NCI-H524 treated with DMSO at 0.1 percent for 48 hours (cell line): Measurements from ENCODE around the gene INPP5B.
"Not testable (repeated sequence)": the region's sequence is repeated elsewhere in the genome, so short reads cannot be mapped to it uniquely, and the experiment has no call there.

Experiments used
- DNase-seq: peaks from one replicate; lab custom pipeline; 2025; lab: John Stamatoyannopoulos, UW

INPP5B gene

DNA sequence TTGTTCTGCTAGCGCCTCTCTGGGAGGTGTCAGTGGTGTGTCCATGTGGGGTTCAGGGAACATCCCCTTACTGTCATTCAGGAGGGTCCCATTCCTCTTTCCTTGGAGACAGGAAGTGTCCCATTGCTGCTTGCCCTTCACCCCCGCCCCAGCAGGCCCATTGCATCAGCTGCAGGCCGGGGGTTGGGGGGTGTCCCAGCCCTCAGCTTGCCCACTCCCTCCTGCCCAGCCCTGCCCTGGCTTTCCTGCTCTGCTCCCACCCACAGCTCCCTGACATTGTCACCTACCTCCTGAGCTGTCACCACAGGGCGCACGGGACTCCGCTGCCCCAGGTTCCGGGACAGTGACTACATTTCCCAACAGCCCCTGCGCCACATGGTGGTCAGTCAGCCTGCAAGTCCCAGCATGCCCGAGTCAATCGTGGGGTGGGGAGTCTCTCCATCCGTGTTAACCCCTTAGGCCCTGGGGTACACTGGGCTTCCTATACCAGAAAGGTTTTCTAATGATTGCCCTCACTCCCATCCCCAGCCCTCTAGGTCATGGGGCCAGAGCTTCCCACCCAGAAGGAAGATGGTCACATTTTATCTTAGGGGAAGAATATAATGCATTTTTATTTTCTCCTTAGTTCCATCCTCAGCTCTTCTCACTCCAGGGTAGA lies at the start of gene INPP5B:
Gene INPP5B (minus strand): TSS at position 351 of the 658 bp plus-strand sequence. CDS start 745 bp downstream, outside the sequence.
- DNase-seq = no peak

DNA sequence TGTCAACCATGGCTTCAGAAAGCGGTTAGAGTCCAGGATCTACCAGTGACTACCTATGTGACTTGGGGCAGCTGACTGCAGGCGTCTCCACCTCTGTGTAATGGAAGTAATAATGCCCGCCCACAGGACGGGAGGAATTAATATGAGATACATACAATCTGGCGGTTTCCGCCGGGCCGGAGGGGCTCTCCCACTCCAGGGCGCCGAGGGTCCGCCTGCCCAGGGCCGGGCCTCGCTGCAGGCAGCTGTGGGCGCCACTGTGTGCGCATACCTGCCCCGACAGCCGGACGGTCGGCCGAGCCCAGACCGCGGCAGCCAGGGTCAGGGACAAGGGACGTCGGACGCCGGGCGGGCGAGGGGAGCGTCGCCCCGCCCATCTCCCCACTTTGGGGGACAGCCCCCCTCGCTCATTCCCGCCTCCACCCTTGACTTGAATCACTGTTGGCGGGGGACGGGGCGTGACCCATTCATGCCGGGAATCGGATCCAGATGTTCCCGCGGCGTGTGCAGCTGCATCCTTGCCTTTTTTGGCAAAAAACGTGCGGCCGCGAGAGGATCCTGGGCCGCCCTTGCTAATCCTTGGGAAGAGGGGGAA lies 49.0 kb upstream of the INPP5B start:
- no peak for DNase-seq

DNA sequence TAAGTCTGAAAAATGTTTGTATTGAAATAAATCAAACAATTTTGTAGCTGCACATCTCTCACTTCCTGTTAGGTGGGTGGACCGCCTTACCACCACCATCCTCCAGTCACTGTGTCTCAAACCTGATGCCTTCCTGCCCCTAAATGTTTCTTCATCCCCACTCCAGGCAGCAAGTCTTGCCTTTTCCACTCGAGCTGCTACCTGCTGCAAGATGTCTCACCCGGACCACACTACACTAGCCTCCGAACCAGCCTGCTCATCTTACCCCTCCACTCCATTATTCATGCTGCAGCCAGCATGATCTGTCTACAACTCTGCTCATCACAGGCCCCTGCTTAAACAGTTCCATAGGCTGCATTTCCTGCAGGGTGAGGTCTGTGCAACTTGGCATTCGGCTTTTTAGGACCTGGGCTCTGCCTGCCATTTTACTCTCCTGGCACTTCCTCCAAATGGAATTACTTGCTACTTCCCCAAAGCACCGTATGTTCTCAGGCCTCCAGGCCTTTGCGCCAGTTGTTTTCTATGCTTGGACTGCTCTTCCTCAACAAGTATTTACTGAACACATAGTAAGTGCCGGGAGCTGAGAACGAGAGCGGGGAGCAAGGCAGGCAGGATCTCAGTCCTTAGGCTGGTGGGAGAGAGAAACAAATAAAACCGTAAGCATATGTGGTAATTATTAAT lies 48.2 kb upstream of the INPP5B start:
- DNase-seq = no peak

DNA sequence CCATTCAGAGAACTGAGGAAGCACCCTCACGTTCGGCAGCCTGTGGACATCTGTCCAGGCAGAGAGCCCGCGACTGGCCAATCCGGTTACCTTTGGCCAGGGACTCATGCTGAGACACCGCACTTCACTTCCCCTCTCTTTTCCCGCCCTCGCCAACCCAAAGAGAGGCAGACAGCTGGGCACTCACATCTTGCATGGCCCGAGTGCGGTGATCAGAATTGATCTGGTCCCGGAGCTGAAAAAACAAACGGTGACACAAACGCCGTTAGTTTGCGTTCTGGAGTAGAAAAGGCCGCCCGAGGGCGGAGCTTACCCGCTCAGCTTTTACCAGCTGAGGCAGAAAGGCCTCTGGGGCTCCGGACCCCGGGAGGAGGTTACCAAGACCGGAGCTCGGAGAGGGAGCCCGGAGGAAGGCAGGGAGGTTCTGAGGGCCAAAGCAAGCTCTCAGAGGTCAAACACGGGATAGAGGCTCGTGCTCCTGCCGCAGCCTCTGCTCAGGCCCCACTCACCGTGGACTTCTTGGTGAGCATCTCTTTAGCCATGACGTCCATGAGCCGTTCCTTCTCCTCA lies 42.6 kb upstream of the INPP5B start:
- DNase-seq = no peak

DNA sequence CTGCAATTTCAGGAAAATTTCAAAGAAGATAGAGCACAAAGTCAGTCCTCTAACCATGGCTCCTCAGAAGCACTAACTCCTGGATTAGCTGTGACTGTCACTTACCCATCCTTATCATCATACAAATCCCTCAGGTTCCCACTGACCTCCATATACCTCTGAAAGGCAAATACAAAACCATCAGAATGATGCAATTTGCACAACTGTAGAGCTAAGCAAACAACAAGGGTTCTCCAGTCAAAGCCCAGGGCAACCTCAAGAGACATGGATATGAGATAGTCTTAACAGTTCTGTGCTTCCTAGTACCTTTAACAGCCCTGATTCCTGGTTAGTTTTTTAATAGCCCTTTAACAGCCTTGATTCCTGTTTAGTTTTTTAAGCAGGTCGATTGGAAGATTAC lies 40.8 kb upstream of the INPP5B start:
- no peak for DNase-seq

DNA sequence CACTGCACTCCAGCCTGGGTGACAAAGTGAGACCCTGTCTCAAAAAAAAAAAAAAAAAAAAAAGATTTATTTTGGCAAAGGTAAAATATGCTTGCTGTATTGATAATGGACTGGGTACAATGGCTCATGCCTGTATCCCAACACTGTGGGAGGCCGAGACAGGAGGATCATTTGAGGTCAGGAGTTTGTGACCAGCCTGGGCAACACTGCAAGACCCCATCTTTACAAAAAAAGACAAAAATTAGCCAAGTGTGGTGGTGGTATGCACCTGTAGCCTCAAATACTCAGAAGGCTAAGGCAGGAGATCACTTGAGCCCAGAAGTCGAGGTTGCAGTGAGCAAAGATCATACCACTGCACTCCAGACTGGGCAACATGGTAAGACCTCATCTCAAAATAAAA lies 36.7 kb upstream of the INPP5B start:
- no peak for DNase-seq

DNA sequence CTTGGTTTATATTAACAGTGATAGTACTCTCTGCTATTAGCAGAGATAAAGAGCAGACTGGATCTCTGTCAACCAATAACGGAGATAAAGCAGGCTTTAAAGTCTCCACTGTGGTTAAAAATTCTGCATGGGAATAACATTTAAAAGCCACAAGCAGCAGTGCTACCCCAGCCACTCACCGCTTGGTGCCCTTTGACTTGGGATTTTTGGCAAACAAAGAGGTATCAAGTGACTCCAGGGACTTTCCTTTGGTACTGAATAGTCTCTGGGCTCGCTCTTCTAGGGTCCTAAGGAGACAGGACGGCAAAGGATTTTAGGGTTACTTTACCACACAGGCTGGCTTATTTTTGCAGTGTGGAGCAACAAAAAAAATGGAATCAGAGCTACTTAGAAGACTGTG lies 31.7 kb upstream of the INPP5B start:
- no peak for DNase-seq

DNA sequence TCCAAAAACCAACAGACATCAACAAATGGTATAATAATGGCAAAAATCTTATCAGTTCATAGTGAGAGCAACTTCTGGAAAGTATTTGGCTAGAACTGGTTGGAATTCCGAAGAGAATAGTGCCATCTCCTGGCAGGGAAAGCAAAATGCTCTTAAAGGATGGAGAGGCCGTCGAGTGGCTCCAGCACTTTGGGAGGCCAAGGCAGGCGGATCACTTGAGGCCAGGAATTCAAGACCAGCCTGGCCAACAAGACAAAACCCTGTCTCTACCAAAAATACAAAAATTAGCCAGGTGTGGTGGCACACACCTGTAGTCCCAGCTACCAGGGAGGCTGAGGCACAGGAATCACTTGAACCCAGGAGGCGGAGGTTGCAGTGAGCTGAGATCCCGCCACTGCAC lies 28.2 kb upstream of the INPP5B start:
- DNase-seq = not testable (repeated sequence)

DNA sequence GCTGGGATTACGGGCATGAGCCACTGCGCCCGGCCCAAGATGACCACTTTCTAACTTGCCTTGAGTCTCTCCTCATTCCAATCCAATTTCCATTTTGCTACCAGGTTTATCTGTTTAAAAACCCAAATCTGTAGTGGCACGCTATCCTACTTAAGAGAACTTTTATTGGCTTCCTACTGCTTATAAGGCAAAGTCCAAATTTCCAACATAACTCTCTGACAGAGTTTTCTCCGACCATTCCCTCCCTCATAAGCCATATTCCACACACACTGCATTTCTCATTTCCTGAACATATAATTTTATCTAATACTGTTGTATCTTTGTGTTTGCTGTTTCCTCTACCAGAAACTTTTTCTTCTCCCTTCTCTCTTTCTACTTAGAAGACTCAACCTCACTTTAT lies 27.7 kb upstream of the INPP5B start:
- no peak for DNase-seq

DNA sequence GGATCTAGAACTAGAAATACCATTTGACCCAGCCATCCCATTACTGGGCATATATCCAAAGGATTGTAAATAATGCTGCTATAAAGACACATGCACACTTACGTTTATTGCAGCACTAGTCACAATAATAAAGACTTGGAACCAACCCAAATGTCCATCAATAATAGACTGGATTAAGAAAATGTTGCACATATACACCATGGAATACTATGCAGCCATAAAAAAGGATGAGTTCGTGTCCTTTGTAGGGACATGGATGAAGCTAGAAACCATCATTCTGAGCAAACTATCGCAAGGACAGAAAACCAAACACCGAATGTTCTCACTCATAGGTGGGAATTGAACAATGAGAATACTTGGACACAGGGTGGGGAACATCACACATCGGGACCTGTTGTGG lies 26.8 kb upstream of the INPP5B start:
- DNase-seq = not testable (repeated sequence)

DNA sequence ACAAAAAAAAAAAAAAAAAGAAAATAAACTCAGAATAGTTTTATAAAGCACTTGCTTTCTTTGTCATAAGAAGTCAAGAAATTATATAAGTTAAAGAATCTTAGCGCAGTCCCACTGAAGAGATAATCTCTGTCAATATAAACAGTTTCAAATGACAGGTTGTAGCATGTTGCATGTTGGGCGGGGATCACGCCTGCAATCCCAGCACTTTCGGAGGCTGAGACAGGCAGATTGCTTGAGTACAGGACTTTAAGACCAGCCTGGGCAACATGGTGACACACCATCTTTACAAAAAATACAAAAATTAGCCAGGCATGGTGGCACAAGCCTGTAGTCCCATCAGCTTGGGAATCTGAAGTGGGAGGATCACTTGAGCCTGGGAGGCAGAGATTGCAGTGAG lies 18.4 kb upstream of the INPP5B start:
- no peak for DNase-seq

DNA sequence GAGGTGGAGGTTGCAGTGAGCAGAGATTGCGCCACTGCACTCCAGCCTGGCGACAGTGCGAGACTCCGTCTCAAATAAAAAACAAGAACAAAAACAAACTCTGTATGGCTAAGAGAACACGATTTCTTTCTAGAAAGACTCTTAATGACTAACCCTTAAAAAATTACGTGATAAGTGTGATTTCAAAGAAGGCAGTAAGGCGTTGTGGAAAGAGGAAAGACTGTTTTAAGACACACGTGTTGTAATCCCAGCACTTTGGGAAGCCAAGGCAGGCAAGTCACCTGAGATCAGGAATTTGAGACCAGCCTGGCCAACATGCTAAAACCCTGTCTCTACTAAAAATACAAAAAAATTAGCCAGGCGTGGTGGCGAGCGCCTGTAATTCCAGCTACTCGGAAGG lies 17.3 kb upstream of the INPP5B start:
- DNase-seq = not testable (repeated sequence)

DNA sequence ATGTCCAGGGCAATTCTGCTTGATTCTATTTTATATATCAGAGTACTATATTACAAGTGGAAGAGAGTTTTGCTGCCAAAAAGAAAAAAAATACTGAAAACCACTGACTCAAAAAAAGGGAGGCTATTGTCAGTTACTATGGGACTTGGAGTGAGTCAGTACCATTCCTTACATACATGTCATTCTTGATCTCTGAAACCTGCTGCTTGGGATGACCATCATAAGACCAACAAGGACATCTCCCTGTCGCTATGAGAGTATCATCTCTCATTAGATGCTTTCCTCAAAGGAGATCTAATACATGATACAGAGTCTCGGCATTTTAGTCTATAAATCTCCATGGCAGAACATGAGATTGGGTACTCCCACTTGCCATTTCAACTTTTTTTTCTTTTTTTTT lies 11.8 kb upstream of the INPP5B start:
- no peak for DNase-seq

DNA sequence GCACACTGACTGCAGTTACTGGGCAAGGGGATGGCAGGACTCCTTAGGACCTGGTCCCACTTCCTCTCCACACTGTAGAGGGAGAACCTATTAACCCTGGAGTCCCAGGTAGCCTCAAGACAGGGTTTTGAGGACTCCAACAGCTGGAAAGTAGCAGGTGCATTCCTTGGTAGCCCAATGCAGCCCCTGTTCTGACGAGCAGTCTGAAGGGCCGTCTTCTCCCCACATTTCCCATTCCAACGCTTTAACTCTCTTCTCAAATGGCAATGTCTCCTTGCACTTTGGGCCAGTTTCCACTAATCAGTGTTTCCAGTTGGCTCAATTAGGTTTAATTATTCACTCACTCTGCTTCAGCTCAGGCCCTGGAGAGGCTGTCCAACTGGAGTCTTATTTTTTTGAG lies 8.8 kb upstream of the INPP5B start:
- no peak for DNase-seq

DNA sequence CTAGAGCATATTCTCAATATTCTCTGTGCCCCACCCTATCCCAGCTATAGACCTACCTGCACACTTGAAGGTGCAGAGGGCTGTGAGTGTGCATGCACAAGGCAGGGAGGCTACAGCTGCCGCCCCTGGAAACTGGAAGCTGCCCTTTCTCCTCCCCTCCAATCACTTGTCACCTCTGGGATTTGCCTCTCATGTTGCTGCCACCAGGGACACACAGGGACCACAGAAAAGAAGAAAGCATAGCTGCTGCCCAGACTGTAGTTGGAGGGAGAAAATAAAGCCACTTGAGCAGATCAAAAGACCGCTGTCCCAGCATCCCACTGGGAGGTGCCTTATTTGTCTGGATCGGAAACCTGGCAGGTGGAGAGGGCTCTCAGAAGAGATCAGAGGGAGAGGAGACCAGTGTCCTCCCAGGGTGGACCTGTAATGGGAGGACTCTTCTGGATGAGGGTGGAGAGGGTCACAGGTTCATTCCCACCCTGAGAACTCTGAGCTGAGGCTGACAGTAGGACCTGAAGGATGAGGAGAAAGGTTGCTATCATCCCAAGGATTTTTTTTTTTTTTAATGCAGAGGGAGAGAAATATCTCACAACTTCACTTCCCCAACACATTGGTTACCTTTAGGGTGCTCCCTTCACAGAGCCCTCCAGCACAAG lies 7.6 kb upstream of the INPP5B start:
- DNase-seq = no peak

DNA sequence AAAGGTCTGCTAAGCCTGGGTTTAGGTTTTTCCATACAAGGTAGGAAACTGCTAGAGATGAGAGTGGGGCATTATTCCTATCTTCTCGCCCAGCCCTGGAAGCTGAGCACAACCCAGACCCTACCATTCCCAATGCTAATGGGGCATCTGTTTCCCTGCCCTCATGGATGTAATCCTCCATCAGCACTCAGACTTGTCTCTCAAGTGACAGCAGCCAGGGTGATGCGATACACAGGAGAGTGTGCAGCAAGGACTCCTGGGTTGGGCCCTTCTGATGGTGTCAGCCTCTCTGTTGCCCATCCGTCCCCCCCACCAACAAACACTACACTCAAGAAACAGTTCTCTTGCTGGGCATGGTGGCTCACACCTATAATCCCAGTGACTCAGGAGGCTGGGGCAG lies 5.9 kb upstream of the INPP5B start:
- DNase-seq = no peak

DNA sequence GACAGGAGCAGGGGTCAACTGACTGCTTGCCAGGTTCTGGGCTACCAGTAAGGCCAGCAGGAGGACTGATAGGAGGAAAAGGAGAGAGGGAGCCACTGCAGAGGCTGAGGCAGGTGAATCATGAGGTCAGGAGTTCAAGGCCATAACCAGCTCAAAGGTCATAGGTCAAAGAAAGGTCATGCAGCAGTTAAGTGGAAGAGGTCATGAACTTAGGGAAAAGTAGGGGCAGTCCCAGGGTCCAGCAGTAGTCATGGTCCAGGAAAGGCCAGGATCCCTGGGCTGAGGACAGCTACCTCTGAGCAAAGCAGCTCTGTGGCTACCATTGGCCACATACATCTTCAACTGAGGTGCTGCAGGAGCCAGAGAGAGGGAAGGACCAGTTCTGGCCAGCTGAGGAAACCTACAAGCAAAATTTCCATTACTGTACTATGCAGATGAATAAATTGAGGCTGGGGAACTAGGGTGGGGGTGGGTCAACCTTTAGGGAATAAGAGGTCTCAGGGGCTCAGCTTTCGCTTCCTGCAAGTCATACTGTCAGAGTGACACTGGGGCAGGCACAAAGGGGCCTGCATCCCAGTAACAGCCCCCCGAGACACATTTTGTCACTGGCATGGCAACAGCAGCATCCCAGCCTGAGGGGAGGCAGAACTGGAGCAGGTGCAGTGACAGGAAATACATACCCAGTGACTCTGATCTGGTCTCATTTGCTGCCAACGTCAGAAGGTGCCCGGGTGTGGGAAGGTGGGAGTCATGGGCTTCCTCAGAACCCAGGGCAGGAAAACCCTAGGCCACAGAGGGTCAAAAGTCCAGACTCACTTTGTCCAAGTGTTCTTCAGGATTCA lies 5.2 kb upstream of the INPP5B start:
- DNase-seq = no peak

DNA sequence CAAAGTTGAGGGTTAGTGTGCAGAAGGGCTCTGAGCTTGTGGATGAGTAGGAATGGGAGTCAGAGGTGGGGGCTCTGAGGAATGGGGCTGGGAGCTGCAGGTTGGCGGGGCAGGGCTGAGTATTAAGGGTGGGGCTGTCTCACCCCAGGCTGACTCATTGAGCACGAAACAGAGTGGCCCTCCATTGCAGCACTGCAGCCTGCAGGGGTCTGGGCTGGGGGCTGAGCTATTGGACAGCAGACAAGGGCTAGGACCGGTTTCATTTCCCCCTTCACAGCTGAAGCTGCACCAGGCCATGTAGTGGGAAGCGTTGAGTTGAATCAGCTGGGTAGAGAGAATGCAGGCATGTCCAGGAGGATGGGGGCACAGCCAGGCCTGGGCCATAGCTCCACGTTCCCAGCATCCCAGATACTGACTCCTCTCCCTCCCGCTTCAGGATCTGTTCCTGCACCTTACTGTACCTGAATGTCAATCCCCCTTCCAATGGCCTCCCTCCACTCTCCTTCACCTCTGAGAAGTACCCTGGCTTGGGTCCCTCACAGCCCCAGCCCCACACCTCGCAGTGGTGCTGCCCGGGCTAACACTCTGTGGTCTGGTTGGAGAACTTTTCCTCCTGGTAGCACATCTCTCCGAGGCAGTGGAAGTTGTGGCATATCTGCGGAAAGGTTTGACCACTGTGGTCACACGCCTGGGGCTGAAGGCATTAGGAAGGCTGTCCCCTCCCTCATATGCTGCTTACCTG lies 4.4 kb upstream of the INPP5B start:
- no peak for DNase-seq

DNA sequence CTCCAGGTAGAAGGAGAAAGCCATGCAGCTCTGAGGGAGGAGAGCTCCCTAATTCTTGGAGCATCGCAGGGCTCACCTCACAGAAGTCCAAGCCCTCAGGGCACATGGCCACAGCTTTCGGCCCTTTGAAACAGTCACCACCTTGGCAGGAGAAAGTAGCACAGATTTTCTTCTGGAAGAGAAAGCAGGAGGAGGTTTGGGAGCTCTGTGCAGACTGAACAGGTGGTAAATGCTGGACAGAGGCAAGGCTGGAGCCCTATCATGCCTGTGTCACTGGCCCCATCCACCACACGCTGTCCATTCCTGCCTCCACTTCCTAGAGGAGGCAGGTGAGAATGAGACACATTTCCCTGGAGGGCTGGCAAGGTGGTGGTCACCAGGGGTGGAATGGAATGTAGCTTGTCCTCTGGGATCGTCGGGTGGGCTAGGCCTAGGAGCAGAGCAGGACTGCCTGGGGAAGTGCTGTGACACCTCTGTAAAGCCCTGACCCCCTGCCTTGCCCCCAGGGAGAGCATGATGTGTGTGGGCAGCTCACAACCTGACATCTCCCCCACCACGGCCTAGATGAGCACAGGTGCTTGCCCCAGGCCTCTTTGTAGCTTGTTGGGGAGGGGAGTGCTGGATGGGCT lies 2.8 kb upstream of the INPP5B start:
- no peak for DNase-seq

DNA sequence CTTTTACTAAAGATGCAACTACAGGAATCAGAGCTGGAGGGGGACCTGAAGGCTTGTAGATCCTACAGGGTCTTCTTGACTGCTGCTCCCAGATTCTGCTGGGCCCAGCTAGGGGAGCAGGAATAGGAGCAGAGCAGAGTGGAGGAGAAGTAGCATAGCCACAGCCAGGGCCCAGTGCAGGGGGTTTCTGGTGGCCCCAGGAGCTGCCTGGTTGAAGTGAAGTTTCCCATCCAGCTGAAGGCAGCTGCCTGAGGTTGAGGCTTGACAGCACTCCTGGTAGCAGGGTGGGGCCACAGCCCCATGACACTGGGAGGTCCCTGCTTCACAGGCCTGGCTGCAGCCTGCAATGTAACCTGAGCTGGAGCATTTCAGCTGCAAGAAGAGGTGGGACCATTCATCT lies 2.0 kb upstream of the INPP5B start:
- DNase-seq = no peak

DNA sequence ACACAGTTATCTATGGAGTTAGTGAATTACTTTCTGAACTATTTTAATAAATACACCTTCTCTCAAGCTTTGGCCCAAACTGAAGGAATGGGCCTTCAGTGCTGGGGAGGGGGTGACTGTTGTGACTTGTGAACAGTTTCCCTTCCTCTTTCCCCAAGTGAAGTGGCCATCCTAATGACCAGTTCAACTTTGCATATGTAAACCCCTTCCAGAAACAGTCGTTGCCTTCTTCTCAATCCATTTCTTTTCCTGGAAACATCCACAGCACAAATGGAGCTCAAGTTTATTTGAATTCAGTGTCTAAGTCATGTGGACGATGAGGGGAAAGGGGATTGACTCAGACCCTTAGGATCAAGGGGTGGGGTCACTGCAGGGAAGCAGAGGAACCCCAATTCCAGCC lies 1.3 kb upstream of the INPP5B start:
- no peak for DNase-seq
